IMR-90 (cell line): ENCODE measurements around the gene AAK1. TPM values are rescaled to one million over a fixed set of nuclear protein-coding genes. Genes with fewer than 3 reads are reported as not detected.
"Not testable (repeated sequence)": the region's sequence is repeated elsewhere in the genome, so short reads cannot be mapped to it uniquely, and the experiment has no call there.

Experiments
- ATAC-seq: fragments of 200-7000 bp; cut with Tn5 transposase; 2 replicates; pipeline ENCODE4 v1.9.1; 2020; ENCODE audit warnings: low read depth, mild to moderate bottlenecking, moderate library complexity
- BruUV-seq: library from RNA; stranded (reverse); fragments of 400-500 nt; replicated peaks from 2 replicates; lab custom pipeline; 2021; lab: Mats Ljungman, UMichigan
- CTCF ChIA-PET: fragments of 300-600 bp; formaldehyde crosslinking; extraction: SDS; loops from one replicate; lab custom pipeline; 2021; ENCODE audit warnings: antibody characterized with exemption; lab: Yijun Ruan, JAX
- POLR2A ChIA-PET: fragments of 300-600 bp; sonication (Branson Sonifier 250); formaldehyde crosslinking; loops from one replicate; lab custom pipeline; 2022; ENCODE audit warnings: antibody characterized with exemption; ENCODE audit not compliant: unreplicated experiment; lab: Charles Lee
- DNase-seq: peaks from one replicate; pipeline ENCODE4 v3.0.0; 2013
- H2AFZ ChIP-seq: replicated peaks from 2 replicates; pipeline ENCODE3; 2013; ENCODE audit warnings: low read length, mild to moderate bottlenecking; ENCODE audit not compliant: poor library complexity
- H2AK5ac ChIP-seq: 2 replicates; pipeline ENCODE4 v1.6.1; 2013; ENCODE audit warnings: low read depth, low read length, inconsistent platforms
- H2AK9ac ChIP-seq: replicated peaks from 2 replicates; pipeline ENCODE3; 2013; ENCODE audit warnings: mild to moderate bottlenecking, low read depth, low read length, moderate library complexity; ENCODE audit not compliant: poor library complexity
- H2BK120ac ChIP-seq: 2 replicates; pipeline ENCODE4 v1.6.1; 2013; ENCODE audit warnings: low read depth, low read length, inconsistent platforms
- H2BK15ac ChIP-seq: 3 replicates; pipeline ENCODE4 v1.6.1; 2013; ENCODE audit warnings: low read depth, low read length, inconsistent platforms
- H2BK20ac ChIP-seq: 2 replicates; pipeline ENCODE4 v1.6.1; 2013; ENCODE audit warnings: low read depth, mild to moderate bottlenecking, inconsistent platforms, low read length, moderate library complexity
- H2BK5ac ChIP-seq: 2 replicates; pipeline ENCODE4 v1.6.1; 2013; ENCODE audit warnings: mild to moderate bottlenecking, low read depth, low read length, inconsistent platforms; ENCODE audit not compliant: poor library complexity, severe bottlenecking
- H3K14ac ChIP-seq: replicated peaks from 2 replicates; pipeline ENCODE4 v1.6.1; 2013; ENCODE audit warnings: low read depth, low read length, inconsistent platforms
- H3K18ac ChIP-seq: 2 replicates; pipeline ENCODE4 v1.6.1; 2013; ENCODE audit warnings: low read depth, low read length, control low read depth
- H3K23ac ChIP-seq: 2 replicates; pipeline ENCODE4 v1.6.1; 2013; ENCODE audit warnings: low read depth, low read length, inconsistent platforms
- H3K27ac ChIP-seq: 2 replicates; pipeline ENCODE4 v1.5.1; 2013; ENCODE audit warnings: mild to moderate bottlenecking, control low read depth, low read length; ENCODE audit not compliant: insufficient read depth
- H3K27me3 ChIP-seq: 2 replicates; pipeline ENCODE4 v1.6.1; 2013; ENCODE audit warnings: low read length; ENCODE audit not compliant: control insufficient read depth, insufficient read depth
- H3K36me3 ChIP-seq: 2 replicates; pipeline ENCODE4 v1.6.1; 2013; ENCODE audit warnings: low read length, mixed read lengths; ENCODE audit not compliant: control insufficient read depth, insufficient read depth
- H3K4ac ChIP-seq: 2 replicates; pipeline ENCODE4 v1.6.1; 2013; ENCODE audit warnings: low read depth, low read length, inconsistent platforms
- H3K4me1 ChIP-seq: 2 replicates; pipeline ENCODE4 v1.6.1; 2013; ENCODE audit warnings: low read length, mixed read lengths; ENCODE audit not compliant: control insufficient read depth, insufficient read depth
- H3K4me2 ChIP-seq: 2 replicates; pipeline ENCODE4 v1.6.1; 2013; ENCODE audit warnings: low read depth, mild to moderate bottlenecking, control low read depth, low read length, moderate library complexity
- H3K4me3 ChIP-seq: 2 replicates; pipeline ENCODE4 v1.5.1; 2013; ENCODE audit warnings: low read depth, mild to moderate bottlenecking, control low read depth, low read length, moderate library complexity; ENCODE audit not compliant: insufficient read depth
- H3K56ac ChIP-seq: 2 replicates; pipeline ENCODE4 v1.6.1; 2013; ENCODE audit warnings: low read length, inconsistent platforms; ENCODE audit not compliant: insufficient read depth; ENCODE audit errors: extremely low read depth
- H3K79me1 ChIP-seq, 2 experiments: 2 replicates each; pipeline ENCODE4 v1.6.1; 2013; ENCODE audit warnings: low read length in 2 of 2, inconsistent platforms in 1 of 2, low read depth in 1 of 2
- H3K9ac ChIP-seq: 2 replicates; pipeline ENCODE4 v1.6.1; 2013; ENCODE audit warnings: low read depth, low read length, control low read depth
- H3K9me1 ChIP-seq: 2 replicates; pipeline ENCODE4 v1.6.1; 2013; ENCODE audit warnings: low read length, inconsistent platforms; ENCODE audit not compliant: insufficient read depth
- H3K9me3 ChIP-seq: 2 replicates; pipeline ENCODE4 v1.6.1; 2013; ENCODE audit warnings: low read length; ENCODE audit not compliant: control insufficient read depth, insufficient read depth
- H4K20me1 ChIP-seq: 2 replicates; pipeline ENCODE4 v1.6.1; 2013; ENCODE audit warnings: low read length, inconsistent platforms; ENCODE audit not compliant: insufficient read depth
- H4K5ac ChIP-seq: 2 replicates; pipeline ENCODE4 v1.6.1; 2013; ENCODE audit warnings: mild to moderate bottlenecking, low read depth, low read length, control low read depth
- H4K8ac ChIP-seq, 2 experiments: 2 replicates each; pipeline ENCODE4 v1.6.1; 2013; ENCODE audit warnings: low read depth in 2 of 2, low read length in 2 of 2, control low read depth in 1 of 2, inconsistent platforms in 1 of 2
- H4K91ac ChIP-seq: 2 replicates; pipeline ENCODE4 v1.6.1; 2013; ENCODE audit warnings: low read depth, low read length, inconsistent platforms; ENCODE audit not compliant: insufficient read depth
- WGBS, 2 experiments: methylation state at CpG; one replicate each; pipeline versions ENCODE4 v1.1.5 to v1.1.7; 2013; ENCODE audit warnings: missing lambda C conversion rate in 2 of 2; ENCODE audit not compliant: insufficient read length in 1 of 2; ENCODE audit errors: extremely low coverage in 2 of 2; 5-methylcytosine and 5-hydroxymethylcytosine counted together
- dilution Hi-C: fragments of 300-500 bp; cut with HindIII; formaldehyde crosslinking; loops from one replicate; pipeline ENCODE4 v1.14.3; 2018; ENCODE audit warnings: low sequenced_read_pairs; ENCODE audit not compliant: unreplicated experiment
- in situ Hi-C: fragments of 300-500 bp; cut with MboI; formaldehyde crosslinking; loops from 3 replicates; pipeline ENCODE4 v1.14.3; 2019; ENCODE audit warnings: low sequenced_read_pairs, inconsistent platforms, mixed read lengths
- intact Hi-C: fragments of 100-400 bp; cut with micrococcal nuclease; formaldehyde crosslinking; loops from 2 replicates; pipeline ENCODE4 v1.10.0; 2022
- polyA plus RNA-seq, 3 experiments: library from polyadenylated mRNA; depleted of rRNA; stranded (reverse); fragments of >200 nt; gene quantifications; 2 replicates each; pipeline ENCODE4 v1.2.3, GENCODE V29; 2012; ENCODE audit warnings: low replicate concordance in 1 of 3
- total RNA-seq: library from RNA; depleted of rRNA; stranded (reverse); fragments of >200 nt; gene quantifications from 2 replicates; pipeline ENCODE4 v1.2.3, GENCODE V29; 2012

AAK1 gene
- total and polyA plus RNA-seq, 2 of the 4 experiments (the other 2 are of a cell fraction), result 21.9 to 26.5 TPM

GRCh38 chr2:69606771-69607170 is 36.8 kb downstream of the AAK1 start:
- H3K4me2 ChIP-seq, H3K27ac ChIP-seq, dilution Hi-C loops, POLR2A ChIA-PET, CTCF ChIA-PET, H2AFZ ChIP-seq, ATAC-seq, H2BK120ac ChIP-seq, H3K27me3 ChIP-seq, H3K18ac ChIP-seq, intact Hi-C loops, H3K36me3 ChIP-seq, H2BK20ac ChIP-seq, H3K14ac ChIP-seq, H3K9ac ChIP-seq, H3K23ac ChIP-seq, H2BK5ac ChIP-seq, H4K5ac ChIP-seq, H3K9me3 ChIP-seq, H2AK5ac ChIP-seq, H2BK15ac ChIP-seq, H3K4ac ChIP-seq, DNase-seq, BruUV-seq, H3K4me3 ChIP-seq, H2AK9ac ChIP-seq, in situ Hi-C loops, H3K56ac ChIP-seq, H4K8ac ChIP-seq, H4K91ac ChIP-seq: not testable (repeated sequence)
- Histone ChIP-seq H3K4me1 (peaks cover 10% of the 10 kb centered on the region), H4K20me1 (peaks cover 54% of the 10 kb centered on the region), H3K9me1 (peaks cover 15% of the 10 kb centered on the region), H3K79me1 (peaks cover 34 to 82% of the 10 kb centered on the region in 2 experiments)
- WGBS, 2 experiments, result 100% methylated on average over 1 to 2 of the region's 7 CpGs
